Glomerular visceral epithelial cell (primary cell): ENCODE measurements around the gene NOCT.
"Not testable (repeated sequence)": the region's sequence is repeated elsewhere in the genome, so short reads cannot be mapped to it uniquely, and the experiment has no call there.

Experiments used
- DNase-seq: peaks from one replicate; pipeline ENCODE4 v3.0.0-alpha.2; 2016; ENCODE audit errors: extremely low spot score

The NOCT gene

DNA sequence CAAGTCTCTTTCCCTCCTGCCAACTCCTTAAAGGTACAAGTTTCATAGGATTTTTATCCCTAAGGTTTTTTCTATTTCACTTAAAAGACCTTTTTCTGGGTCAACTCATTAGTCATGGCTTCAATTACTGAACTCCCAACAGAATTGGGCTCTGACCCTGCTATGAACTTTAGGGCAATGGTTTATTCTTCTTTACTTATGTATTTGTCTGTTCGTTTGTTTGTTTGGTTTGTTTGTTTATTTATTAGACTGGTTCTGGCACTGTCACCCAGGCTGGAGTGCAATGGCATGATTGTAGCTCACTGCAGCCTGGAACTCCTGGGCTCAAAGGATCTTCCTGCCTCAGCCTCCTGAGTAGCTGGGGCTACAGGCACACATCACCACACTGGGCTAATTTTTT is 5.9 kb upstream of the NOCT start:
- DNase-seq, result no peak

DNA sequence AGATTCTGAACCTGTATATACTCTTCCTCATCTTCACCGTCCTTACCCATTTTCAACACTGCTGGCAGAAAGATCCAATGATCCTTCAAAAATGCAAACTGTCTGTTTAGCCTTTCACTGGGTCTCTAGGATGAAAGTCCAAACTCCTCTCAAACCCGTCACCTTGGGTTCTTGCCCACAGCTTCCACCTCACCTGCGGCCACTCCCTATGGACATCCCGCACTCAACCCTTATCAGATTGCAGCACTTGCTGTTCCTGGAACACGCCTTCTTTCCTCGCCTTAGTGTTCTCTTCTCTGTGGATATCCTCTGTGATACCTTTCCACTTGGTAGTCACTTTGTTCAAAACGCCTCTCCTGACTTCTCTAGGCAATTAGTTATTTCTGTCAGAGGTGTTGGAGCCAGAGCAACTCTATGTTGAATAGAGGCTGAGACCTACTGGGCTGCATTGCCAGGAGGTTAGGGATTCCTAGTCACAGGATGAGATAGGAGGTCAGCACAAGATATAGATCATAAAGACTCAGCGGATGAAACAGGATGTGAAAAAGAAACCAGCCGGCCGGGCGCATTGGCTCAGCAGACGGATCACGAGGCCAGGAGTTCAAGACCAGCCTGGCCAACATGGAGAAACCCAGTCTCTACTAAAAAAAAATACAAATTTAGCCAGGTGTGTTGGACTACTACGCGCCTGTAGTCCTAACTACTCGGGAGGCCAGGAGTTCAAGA is 4.2 kb upstream of the NOCT start:
- no peak for DNase-seq

DNA sequence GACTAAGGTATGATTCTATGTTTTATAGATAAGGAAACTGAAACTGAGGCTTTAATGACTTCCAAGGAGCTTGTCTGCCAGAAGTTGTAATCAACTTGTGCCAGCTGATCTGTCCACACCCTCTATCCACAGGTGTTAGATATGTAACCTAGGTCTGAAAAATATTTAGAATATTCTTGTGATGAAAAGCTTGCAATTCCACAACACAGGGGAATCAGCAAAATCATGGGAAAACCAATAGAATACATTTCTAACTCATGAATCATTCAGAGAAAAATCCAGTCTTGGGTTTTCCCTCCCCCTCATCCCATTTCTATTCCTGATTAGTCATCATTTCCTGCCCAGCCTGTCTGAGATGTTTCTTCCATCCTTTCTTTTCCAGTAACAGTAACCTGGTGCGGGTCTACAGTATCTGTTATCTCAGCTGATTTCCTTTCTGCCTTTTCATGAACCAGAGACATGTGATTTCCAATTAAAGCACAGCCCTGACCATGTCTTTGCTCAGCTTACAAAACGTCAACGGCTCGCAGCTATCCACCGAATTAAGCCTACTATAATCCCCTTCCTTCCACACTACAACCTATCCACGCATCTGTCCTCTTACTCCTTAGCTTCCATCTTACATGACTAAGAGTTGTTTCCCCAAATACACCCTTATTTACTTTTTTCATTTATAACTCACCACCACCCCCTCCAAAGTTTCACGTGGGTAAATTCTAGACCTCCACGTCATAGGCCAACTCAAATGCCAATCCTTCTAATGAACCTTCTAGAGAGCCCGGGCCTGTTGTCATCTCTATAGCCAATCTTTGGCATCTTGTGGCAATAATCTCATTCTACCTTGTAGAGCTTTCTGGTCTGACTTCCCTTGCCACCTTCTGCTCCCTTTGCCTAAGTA is 961 bp upstream of the NOCT start:
- DNase-seq, result peak; percentile 95

DNA sequence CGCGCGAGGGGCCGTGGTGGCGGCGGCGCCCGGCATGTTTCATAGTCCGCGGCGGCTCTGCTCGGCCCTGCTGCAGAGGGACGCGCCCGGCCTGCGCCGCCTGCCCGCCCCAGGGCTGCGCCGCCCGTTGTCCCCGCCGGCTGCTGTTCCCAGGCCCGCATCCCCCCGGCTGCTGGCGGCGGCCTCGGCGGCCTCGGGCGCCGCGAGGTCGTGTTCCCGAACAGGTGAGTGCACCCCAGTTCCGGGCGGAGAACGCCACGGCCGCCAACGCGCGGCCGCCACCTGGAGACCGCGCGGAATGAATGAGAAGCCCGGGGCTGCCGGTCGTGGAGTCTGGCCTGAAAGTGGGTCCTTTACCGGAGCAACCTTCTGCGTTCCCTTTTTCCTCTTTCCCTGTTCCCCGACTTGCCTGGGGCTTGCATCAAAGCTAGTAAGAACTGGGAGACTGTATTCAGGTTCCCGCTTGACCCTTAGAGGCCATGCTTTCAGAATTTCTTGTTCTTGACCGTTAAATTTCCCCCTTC is 429 bp downstream of the NOCT start:
- peak; percentile 47 for DNase-seq

DNA sequence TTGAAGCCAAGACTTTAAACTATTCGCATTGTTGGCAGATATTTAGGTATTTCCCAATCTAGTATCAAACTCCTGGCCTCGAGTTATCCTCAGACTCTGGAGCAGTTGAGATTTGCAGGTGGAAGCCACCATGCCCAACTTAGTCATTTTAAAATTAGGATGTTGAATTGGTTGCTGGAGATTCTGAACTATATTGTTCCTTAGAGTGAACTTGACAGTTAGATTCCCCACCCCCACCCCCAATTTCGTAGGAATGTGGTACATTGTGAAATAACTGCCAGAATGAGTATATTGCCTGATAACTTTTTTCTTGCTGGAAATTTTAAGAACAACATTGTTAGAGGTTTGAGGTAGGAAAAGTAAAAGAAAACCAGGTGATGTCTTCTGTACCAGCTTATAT is 2.3 kb downstream of the NOCT start:
- DNase-seq, result no peak

DNA sequence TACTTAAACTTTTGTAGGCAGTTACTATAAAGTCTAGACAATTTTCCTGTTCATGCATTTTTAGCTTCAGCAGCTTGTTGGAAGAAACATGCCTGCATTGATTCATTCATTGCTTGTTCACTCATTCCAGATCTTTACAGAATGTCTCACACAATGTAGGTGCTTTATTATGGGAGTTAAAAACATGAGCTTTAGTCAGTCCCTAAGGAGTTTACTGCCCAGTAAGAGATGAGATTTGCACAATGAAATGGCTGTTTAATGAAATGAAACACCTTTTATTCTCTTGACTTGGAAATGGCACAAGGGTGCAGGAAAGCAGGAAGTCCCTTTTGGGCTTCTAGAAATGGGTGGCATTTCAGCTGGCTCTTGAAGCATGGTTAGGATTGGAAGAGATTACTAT is 2.9 kb downstream of the NOCT start:
- DNase-seq, result no peak

DNA sequence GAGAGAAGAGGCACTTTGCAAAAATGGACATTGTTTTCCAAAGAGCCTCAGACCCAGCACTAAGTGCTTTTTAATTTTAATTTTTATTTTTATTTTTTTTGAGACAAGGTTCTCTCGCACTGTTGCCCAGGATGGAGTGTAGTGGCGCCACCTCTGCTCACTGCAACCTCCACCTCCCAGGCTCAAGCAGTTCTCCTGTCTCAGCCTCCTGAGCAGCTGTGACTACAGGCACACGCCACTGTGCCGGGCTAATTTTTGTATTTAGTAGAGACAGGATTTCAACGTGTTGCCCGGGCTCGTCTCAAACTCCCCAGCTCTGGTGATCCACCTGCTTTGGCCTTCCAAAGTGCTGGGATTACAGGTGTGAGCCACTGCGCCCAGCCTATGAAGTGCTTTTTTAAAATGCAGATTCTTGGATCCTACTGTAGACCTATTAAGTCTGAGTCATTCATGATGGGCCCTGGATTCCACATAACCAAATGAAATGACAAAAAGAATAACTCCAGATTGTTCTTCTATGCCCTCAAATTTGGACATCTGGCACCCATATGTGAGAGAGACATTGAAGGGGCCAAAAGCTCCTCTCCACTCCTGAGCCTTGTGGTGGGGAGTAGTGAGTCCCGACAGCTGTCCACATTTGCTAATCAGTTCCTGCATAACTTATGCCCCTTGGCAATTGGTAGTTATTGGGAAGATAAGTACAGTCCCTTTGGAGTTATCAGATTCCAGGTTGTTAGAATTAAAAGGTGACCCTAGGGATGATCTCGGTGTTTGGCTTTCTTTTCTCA is 3.6 kb downstream of the NOCT start:
- DNase-seq, result no peak

DNA sequence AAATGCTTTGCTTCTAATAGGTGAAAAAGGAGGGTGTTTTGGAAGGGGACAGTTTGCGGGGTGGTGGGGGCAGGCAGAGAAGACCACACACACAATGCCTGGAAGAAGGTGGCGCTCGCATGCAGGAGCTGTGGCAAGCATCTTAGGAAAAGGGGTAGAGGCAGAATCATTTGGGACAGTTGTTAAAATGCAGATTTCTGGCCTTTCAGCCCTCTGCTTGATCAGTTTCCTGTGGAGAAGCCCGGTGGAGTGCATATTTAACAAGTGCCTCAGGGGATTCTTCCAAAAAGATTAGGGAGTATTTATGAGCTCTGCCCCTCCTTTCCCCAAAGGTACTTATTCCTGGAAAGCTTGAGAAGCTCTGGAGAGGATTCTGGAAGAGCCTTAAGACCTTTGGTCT is 4.8 kb downstream of the NOCT start:
- no peak for DNase-seq

DNA sequence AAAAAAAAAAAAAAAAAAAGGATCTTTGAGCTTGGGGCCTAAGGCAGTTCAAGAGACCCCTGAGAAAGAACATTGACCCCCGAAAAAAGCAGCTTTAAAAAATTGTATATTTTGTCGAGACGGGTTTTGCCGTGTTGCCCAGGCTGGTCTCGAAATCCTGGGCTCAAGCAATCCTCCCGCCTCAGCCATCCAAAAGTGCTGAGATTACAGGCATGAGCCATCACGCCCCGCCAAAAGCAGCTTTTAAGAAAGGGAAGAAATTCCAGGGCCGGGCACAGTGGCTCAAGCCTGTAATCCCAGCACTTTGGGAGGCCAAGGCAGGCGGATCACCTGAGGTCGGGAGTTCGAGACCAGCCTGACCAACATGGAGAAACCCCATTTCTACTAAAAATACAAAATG is 5.5 kb downstream of the NOCT start:
- DNase-seq, result not testable (repeated sequence)

DNA sequence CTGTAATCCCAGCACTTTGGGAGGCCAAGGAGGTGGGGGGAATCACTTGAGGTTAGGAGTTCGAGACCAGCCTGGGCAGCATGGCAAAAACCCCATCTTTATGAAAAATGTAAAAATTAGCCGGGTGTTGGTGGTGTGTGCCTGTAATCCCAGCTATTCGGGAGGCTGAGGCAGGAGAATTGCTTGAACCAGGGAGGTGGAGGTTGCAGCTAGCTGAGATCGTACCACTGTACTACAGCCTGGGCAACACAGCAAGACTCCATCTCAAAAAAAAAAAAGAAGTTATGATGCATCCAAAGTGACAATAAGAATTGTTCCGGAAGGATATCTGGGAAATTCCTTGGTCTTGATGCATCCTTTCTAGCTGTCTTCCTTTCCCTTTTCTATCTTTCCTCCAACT is 7.3 kb downstream of the NOCT start:
- DNase-seq, result no peak

DNA sequence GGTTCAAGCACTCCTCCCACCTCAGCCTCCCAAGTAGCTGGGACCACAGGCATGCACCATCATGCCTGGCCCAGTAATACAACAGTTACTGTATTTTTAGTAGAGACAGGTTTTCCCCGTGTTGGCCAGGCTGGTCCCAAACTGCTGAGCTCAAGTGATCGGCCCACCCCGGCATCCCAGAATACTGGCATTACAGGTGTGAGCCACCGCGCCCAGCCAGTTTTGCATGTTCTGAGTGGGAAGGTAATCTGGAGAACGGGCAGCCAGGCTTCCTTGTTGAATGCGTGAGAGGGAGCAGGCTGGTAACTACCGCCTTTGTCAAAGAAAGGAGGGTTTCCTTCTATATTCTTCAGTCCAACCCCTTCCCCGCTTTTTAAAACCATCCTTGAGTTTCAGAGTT is 9.1 kb downstream of the NOCT start:
- no peak for DNase-seq

DNA sequence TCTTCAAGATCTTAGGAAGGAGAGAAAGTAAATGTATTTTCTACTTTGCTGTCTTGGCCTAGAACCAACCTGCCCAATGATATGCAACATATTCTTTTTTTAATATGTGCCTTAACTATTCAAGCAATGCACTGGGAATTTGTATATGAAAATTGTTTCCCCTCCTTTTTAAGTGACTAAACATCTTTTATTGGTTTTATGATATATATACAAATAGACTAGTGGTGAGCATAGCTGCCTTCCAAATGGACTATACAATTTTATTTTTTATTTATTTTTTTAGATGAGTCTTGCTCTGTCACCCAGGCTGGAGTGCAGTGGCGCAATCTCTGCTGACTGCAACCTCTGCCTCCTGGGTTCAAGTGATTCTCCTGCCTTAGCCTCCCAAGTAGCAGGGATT is 10.3 kb downstream of the NOCT start:
- DNase-seq, result no peak

DNA sequence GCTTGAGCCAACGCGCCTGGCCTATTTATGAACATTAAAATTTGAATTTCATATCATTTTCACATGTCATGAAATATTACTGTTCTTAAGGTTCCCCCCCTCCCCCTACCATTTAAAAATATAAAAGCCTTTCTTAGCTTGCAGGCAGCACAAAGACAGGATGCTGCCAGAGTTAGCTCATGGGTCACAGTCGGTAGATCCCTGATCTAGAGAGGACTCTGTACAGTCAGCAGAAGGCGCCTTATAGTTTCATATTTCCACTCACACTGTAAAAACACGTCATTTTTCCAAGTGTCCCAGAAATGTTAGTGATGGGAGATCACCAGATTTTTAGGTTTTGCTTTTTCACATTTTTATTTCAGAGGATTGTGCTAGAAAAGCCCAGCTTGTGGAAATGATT is 12.2 kb downstream of the NOCT start:
- no peak for DNase-seq

DNA sequence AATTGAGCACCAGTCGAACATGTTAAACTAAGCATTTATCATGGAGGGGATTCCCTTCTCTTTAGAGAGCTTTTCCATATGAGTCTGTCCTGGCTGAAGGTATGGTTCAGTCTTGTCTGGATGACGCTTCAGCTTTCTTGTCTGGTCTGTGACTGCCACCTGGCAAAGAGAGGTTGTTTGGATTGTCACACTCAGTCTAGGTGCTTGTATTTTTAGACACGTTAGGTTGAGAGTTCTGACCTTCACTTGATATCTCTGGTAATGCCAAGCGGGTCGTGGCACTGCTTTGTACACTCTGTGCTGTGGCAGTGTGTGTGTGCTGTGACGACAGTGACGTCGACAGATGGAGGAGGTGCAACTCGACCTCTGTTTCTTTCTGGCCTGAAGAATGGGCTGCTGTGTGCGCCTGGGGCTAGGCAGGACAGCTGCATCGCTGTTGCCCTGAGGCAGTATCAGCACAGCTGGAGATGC is 12.6 kb downstream of the NOCT start:
- no peak for DNase-seq

DNA sequence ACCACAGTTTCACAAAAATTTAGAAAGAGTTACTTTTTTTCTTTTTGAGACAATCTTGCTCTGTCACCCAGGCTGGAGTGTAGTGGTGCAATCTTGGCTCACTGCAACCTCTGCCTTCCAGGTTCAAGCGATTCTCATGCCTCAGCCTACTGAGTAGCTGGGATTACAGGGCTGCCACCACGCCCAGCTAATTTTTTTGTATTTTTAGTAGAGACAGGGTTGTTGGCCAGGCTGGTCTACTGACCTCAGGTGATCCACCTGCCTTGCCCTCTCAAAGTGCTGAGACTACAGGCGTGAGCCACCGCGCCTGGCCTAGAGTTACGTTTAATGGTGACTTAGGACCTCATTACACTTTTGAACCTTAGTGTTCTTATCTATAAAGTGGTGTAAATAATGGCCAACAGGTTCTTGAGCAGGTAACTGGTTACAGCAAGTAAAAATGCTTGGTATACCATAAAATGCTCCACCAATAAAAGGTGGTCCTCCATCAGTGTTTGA is 14.3 kb downstream of the NOCT start:
- DNase-seq, result not testable (repeated sequence)

DNA sequence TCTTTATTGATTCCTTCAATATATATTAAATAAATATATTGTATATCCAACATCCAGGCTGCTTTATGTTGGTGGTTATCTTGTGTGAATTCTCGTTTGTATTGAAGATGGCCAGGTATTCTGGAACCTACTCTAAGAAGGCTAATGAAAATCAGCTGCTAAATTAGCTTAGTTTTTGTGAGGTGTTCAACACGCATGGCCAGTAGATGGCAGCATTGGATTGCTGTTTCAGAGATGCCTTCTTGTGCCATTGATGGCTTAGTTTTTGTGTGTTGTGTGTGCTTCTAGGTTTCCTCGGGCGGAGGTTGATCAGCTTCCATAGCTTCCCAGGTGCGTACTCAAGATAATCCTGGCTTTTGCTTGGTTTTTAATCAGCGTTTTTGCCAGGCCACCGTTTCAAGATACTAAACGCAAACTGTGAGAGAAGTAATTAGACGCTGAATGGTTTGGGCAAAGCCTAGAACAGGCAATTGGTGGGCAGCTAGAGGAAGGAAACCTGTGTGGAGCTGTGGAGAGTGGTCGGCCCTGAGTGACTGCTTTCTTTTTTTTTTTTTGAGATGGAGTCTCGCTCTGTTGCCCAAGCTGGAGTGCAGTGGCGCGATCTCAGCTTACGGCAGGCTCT is 15.1 kb downstream of the NOCT start:
- DNase-seq, result peak; percentile 76

DNA sequence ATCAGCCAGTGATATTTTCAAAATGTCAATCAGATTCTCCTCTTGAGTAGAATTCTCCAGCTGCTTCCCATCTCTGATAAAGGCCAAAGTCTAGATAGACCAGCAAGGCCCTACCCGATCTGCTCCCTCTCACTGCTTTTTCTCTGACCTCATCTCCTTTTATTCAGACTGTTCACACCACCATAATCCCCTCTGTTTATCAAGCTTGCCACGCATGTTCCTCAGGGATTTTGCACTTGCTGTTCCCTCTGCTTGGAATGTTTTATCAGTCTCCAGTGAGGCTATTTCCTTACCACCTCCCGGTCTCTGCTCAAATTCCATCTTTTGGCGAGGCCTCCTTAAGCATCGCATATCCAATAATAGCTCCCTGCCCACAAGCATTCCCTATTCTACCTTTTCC is 20.1 kb downstream of the NOCT start:
- DNase-seq, result no peak

DNA sequence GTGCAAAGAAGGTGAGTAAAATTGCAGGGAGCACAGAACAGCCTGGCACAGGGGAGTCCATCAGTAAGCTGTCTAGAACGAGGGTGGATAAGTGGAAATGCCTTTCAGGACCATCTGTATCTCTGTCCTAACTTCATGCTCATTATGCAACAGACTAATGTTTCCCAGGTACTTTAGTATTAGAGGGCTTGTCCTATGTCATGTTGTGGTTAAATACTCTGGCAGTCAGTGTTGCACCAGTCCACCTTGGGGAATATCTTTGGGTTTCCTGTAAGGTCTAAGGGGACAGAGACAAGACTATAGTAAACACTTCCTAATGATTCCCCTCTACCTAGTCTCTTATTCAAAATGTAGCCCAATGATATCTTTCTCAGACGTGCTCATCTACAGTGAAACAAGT is 21.3 kb downstream of the NOCT start:
- no peak for DNase-seq

DNA sequence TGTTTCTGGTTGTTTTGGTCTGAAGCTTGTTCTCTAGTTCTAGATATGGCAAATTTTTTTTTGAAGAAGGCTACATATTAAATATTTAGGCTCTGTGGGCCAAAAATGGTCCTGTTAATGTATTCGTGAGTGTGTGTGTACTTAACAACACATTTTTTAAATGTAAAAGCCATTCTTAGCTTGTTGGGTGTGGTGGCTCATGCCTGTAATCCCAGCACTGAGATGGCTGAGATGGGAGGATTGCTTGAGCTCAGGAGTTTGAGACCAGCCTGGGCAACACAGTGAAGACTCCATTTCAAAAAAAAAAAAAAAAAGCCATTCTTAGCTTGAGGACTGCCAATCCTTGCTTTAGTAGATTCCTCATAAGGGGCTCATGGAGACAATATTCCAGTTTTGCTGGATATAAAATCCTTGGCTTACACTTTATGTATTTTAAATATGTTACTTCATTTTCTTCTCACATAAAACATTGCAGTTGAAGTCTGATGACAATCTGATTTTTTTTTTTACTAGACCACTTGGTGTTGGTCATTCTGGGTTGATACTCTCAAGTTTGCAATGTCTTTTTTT is 23.4 kb downstream of the NOCT start:
- no peak for DNase-seq

DNA sequence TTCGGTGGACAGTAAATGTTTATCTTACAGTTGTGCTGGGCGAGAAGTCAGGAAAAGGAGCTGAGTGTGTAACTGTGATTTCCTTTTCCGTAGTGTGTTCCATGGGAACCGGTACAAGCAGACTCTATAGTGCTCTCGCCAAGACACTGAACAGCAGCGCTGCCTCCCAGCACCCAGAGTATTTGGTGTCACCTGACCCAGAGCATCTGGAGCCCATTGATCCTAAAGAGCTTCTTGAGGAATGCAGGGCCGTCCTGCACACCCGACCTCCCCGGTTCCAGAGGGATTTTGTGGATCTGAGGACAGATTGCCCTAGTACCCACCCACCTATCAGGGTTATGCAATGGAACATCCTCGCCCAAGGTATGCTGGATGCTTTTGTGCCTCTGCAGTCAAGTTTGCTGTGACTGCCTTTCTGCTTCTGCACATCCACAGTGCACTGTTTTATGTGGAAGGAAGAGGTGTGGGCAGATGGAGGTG is 27.4 kb downstream of the NOCT start:
- DNase-seq, result no peak

DNA sequence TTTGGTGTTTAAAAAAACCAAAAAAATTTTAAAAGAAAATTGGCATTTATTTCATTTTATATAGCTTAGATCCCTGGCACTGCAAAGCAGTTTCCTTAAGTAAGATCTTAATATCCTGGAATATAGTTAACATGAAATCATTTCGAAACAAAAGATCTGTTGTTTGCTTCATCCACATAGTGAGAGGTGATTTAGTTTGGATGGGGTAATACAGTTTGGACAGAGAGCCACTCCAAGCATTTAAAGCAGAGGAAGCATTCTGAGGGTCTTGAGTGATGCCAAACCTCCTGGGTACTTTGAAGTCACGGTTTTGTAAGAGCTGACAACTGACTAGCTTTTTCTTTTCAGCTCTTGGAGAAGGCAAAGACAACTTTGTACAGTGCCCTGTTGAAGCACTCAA is 28.7 kb downstream of the NOCT start:
- DNase-seq, result no peak
